Lower leg skin (tissue), 4 donors: ENCODE data around the gene LZTFL1. TPM values are rescaled to one million over a fixed set of nuclear protein-coding genes. Genes with fewer than 3 reads are reported as not detected.
A peak's percentile ranks its signal among the peaks of the same experiment; 100 is the strongest.

Experiments
- DNase-seq, 2 donors: peaks; one replicate each; pipeline ENCODE4 v3.0.0-alpha.2; 2019; ENCODE audit warnings: low spot score in 2 of 2
- H3K4me3 ChIP-seq: fragments of 200-600 bp; sonication (generic); 2 replicates; pipeline ENCODE4 v1.5.1; 2017; ENCODE audit warnings: mild to moderate bottlenecking, low read depth; ENCODE audit not compliant: poor library complexity, severe bottlenecking
- POLR2A ChIP-seq, 2 donors: fragments of 450-650 bp; IDR thresholded peaks; one replicate each; pipeline ENCODE4 v1.6.1; 2016 to 2017; ENCODE audit warnings: antibody characterized with exemption in 2 of 2, mild to moderate bottlenecking in 1 of 2, moderate library complexity in 1 of 2
- WGBS, 2 donors: methylation state at CpG; one replicate each; pipeline ENCODE4 v1.1.5; 2018; 5-methylcytosine and 5-hydroxymethylcytosine counted together
- intact Hi-C: fragments of 100-400 bp; cut with DNase I; formaldehyde crosslinking; loops from one replicate; pipeline ENCODE4 v1.15.0; 2023; ENCODE audit warnings: low total_unique reads
- total RNA-seq, 4 donors: library from RNA; depleted of rRNA; stranded (reverse); fragments of >200 nt; gene quantifications; one replicate each; pipeline ENCODE4 v1.1.0, GENCODE V29; 2016
- TF ChIP-seq, protein P1 (sequence below), 3 donors: fragments of 450-650 bp; IDR thresholded peaks; one replicate each; pipeline ENCODE4 v1.5.1; 2016; ENCODE audit warnings: antibody characterized with exemption in 3 of 3, mild to moderate bottlenecking in 3 of 3, moderate library complexity in 2 of 3

LZTFL1 gene
- total RNA-seq, 4 donors from 2014 or later: 15.2 to 24.1 (median 18.5) TPM

DNA sequence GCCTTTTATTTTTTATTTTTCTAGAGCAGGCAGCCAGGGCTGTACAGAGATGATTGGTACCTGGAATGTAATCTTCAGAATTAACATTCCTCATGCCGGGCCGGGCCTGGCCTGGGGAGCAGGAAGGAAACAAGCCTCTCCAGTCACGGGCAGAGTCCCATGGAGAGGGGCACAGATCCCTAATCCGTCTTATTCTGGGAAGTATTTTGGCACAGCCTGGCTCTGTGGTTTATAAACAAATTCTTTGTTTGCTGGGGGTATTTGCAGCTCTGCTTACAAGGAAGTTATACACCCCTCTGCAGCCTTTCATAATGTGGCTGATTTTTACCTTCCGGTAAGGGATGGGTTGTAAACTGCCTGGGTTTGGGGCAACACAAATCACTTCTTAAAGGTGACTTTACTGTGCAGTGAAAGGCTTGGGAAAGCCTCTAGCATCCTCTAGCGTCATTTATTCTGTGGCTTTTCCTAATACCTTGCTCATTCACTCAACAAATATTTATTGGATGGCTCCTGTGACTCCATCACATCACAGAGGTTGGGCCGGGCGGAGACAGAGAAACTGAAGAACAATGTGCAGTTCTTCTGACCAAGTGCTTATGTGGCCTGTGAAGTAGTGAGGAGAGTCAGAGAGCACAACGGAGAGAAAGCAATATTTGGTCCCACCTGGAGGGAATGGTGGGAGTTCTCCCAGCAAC lies 48.3 kb downstream of the LZTFL1 start:
- no peak overlapping the region for H3K4me3 ChIP-seq
- peak in 1 of 2 donors; percentile 62 for DNase-seq
- intact Hi-C loops: no loop called here
- no peak for TF ChIP-seq POLR2A (IDR thresholded peaks at IDR 0.05)
- TF ChIP-seq, protein P1, sequence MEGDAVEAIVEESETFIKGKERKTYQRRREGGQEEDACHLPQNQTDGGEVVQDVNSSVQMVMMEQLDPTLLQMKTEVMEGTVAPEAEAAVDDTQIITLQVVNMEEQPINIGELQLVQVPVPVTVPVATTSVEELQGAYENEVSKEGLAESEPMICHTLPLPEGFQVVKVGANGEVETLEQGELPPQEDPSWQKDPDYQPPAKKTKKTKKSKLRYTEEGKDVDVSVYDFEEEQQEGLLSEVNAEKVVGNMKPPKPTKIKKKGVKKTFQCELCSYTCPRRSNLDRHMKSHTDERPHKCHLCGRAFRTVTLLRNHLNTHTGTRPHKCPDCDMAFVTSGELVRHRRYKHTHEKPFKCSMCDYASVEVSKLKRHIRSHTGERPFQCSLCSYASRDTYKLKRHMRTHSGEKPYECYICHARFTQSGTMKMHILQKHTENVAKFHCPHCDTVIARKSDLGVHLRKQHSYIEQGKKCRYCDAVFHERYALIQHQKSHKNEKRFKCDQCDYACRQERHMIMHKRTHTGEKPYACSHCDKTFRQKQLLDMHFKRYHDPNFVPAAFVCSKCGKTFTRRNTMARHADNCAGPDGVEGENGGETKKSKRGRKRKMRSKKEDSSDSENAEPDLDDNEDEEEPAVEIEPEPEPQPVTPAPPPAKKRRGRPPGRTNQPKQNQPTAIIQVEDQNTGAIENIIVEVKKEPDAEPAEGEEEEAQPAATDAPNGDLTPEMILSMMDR (IDR thresholded peaks at IDR 0.05): no peak
- 55 to 60% methylated on average over 9 of the region's 9 CpGs for WGBS, 2 donors

DNA sequence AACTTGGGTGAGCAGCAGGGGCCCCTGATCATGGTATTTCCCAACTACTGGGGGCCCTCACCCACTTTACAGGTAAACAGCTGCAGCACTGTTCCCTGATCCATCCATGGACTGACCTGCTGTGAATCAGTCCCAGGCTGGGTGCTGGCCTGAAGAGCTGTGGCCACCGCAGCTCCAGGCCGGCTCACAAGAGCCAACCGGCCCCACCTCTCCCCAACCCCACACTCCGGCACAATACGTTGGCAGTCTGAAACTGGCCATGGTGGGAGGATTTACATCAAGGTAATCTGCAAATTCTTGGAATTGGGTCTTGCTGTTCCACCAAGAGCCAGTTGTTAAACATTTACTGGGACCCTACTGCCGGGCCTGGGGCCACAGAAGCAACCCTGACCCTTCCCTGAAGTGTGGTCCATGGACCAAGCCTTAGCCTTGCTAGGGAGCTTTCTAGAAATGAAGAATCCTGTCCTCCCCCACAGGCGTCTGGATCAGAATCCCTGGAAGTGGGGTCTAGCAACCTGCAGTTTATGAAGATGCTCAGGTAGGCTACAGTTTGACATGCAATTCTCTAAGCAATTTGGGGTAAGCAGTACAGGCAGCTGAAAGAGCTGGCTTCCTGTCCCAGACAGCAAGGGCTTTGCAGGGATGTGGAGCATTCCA lies 49.3 kb downstream of the LZTFL1 start:
- DNase-seq: peak in 1 of 2 donors; percentile 76

GRCh38 chr3:45792036-45792435 lies 49.9 kb downstream of the LZTFL1 start:
- TF ChIP-seq, protein P1 (IDR thresholded peaks at IDR 0.05): no peak
- no peak for TF ChIP-seq POLR2A (IDR thresholded peaks at IDR 0.05)
- intact Hi-C loops: no loop called here
- 88 to 97% methylated on average over 2 of the region's 2 CpGs for WGBS, 2 donors
- H3K4me3 ChIP-seq: no peak overlapping the region
- peak in 1 of 2 donors; percentile 60 for DNase-seq

More for the DNA sequence above, 49.3 kb downstream of the LZTFL1 start:
- TF ChIP-seq POLR2A (IDR thresholded peaks at IDR 0.05): no peak
- H3K4me3 ChIP-seq: no peak overlapping the region
- WGBS, 2 donors: 96 to 100% methylated on average over 7 of the region's 7 CpGs
- intact Hi-C loops: no loop called here

DNA sequence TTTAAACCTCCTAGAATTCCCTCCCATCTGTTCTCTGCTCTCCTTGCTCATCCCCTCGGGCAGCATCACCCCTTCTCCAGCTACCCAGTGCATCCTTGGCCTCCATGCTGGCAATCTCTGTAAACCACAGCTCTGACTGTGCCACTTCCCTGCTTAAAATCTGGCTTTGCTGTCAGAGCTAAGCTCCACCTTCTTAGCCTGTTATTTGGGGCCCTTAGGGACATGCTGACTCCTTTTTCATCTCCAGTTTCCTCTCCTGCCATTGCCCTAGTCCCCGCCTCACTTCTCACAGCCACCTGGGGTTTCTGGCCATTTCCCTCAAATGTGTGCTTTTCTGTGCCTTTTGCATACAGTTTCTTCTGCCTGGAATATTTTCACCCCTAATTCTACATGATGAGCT lies 51.3 kb downstream of the LZTFL1 start:
- no peak overlapping the region for H3K4me3 ChIP-seq
- DNase-seq: peak in 1 of 2 donors; percentile 17
- WGBS, 2 donors: 78 to 92% methylated on average over 2 of the region's 2 CpGs
- intact Hi-C loops: no loop called here
- TF ChIP-seq, protein P1 (IDR thresholded peaks at IDR 0.05): no peak
- TF ChIP-seq POLR2A (IDR thresholded peaks at IDR 0.05): no peak

DNA sequence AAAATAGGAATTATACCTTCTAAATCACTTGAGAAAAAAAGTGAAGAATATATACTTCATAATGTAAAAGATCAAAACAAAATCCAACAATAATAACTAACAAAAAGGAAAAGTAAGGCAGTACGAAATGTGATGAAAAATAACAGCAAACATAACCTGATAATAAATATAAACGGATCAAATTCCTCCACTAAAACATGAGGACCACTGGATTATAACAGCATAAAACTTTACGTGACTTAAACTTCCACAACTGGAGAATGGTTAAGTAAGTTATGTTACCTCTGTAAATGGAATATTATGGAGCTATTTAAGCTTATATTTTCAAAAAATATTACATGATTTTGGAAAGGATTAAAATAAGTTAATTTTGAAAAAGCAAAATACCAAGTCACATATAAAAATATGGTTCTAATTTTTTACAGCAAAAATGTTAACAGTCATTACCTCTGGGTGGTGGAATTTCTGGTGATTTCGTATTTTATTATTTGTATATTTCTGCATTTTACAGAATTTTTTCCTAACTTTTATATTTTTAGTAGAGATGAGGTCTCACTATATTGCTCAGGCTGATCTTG lies 52.6 kb downstream of the LZTFL1 start:
- TF ChIP-seq, protein P1 (IDR thresholded peaks at IDR 0.05): no peak
- TF ChIP-seq POLR2A (IDR thresholded peaks at IDR 0.05): no peak
- 87 to 88% methylated on average over 4 of the region's 4 CpGs for WGBS, 2 donors

GRCh38 chr3:45787551-45787950 lies 54.4 kb downstream of the LZTFL1 start:
- no peak overlapping the region for H3K4me3 ChIP-seq
- no peak for TF ChIP-seq POLR2A (IDR thresholded peaks at IDR 0.05)
- TF ChIP-seq, protein P1 (IDR thresholded peaks at IDR 0.05): no peak
- intact Hi-C loops: no loop called here
- peak in 1 of 2 donors; percentile 14 for DNase-seq
- WGBS, 2 donors: 93 to 100% methylated on average over 2 of the region's 2 CpGs

More for the DNA sequence above, 52.6 kb downstream of the LZTFL1 start:
- no peak for DNase-seq
- intact Hi-C loops: no loop called here
- H3K4me3 ChIP-seq: no peak overlapping the region
